ENCODE data around the gene ADGRV1.
"Not testable (repeated sequence)": the region's sequence is repeated elsewhere in the genome, so short reads cannot be mapped to it uniquely, and the experiment has no call there.

The ADGRV1 gene

GRCh38 chr5:91049112-91049511 is 490.5 kb downstream of the ADGRV1 start:
- no peak for DNase-seq

DNA sequence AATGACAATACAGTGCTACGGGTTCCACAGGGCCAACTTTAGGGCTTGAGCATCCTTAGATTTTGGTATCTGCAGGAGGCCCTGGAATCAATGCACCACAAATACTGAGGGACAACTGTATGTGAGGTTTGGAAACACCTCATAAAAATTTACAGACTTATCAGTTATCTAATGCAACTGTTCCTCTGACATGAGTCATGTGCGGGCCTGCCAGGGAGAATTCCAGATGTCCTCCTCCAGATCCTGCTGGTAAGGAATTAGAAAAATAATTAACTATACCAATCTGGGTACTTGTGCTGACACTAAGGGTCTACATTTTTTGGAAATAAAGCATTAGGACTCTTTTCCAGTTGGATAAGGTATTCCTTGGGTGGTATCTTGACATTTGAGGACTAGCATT is 491.2 kb downstream of the ADGRV1 start:
- DNase-seq: no peak

GRCh38 chr5:91052411-91052810 is 493.8 kb downstream of the ADGRV1 start:
- DNase-seq: not testable (repeated sequence)

DNA sequence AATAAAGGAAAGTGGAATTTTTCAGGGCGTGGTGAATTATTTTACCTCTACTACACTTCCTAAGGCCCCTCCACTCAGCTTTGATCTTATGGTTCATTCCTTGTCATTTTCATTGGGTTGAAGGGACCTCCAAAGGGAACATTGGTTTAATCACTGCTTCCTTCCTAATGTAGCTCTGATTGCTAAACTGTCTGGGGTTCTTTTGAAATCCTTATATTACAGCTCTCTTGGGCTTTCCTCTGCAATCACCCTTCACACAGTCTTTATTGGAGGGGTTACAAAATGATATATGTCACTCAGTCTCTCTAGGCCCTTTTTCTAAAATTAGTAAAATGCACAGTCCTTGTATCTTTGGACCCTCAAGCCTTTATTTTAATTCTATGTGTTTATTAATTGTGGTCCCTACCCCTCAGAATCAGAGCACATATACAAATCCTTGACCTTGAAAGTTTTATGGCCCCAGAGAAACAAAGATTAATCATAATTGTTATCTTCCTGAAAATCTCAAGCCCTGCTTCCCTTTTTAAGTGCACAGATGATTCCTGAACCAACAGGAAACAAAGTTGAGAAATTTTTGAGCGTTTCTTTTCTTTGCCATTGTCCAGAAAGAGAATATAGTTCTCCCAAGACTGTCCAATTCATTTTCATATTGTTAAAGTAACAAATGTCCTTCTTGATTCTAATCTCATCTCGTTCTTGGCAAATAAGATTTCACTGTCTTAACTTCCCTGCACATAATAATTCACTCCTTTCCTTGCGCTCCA is 494.6 kb downstream of the ADGRV1 start:
- DNase-seq: no peak

GRCh38 chr5:91053741-91054025 is 495.1 kb downstream of the ADGRV1 start:
- no peak for DNase-seq

GRCh38 chr5:91058155-91058554 is 499.6 kb downstream of the ADGRV1 start:
- DNase-seq: no peak

GRCh38 chr5:91058575-91058974 is 500.0 kb downstream of the ADGRV1 start:
- no peak for DNase-seq

DNA sequence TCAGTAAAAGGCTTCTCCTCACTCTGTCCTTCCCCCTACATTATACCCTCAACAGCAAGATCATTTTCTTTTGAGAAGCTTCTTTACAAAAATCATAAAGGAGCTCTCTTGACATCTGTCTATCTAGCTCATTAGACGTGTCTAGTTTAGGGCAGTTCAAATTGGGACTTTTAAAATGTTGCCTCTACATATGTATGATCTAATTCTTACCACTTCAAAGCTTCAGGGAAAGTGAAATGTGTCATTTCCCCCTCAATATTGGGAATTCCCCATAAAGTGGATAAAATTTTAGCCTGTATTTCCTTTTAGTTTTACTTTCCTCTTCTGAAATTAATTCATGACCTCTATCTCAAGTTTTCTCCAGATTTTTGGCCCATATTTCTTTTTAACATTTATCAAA is 500.8 kb downstream of the ADGRV1 start:
- DNase-seq: peak; percentile 31

DNA sequence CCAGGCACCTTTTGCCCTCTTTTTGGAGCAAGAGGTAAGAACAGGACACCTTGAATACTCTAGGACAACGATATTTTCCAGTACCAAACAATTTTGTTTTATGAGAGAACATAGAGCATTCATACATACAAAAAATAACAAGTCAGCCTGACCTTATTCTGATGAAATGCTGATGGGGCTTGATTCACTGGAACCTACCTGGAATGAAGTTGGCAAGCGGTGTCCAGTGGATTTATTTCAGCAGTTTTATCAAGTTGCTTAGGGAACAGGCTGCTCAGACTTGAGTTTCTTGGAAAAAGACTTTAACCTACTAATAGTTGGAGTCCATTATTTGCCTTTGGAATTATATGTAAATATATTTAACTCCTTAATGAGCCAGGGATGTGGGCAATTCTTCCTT is 502.5 kb downstream of the ADGRV1 start:
- DNase-seq: no peak

GRCh38 chr5:91061946-91062562 is 503.5 kb downstream of the ADGRV1 start:
- DNase-seq: no peak

DNA sequence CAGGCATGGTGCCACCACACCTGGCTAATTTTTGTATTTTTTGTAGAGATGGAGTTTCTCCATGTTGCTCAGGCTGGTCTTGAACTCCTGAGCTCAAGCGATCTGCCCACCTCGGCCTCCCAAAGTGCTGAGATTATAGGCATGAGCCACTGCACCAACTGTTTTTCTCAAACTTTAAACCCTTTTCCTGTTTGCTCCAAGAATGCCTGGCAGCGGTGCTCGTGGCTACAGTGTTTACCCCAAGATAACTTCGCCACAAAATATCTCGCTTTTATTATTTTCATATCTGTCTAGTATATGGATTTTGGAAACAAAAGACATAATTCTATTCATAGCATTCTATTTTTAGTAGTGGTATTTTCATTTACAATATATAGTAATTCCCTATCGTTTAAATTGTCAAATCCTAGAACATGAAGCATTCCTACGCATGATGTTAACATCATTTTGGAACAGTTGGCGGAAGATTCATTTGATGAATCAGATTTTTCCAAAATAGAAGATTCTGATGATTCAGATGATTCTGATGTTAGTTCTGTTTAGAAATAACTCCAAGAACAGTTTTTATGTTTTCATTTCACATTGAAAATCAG is 504.6 kb downstream of the ADGRV1 start:
- not testable (repeated sequence) for DNase-seq

DNA sequence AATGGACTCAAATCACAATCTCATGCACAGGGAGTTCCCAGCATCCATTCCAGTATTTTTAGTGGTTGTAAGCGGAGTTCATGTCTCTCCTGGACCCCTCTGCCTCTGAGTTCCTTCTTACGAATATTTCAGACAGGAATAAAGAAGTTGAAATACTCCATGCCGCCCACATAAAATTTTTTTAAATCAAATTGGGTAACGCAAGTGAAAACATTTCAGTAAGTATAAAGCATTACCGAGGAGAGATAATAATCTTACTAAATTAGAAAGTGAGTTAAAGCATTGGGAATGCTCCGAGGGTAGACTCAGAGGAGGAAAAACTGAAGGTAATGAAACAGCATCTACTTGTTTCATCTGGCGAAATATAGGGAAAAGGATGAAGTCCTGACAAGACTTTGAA is 506.9 kb downstream of the ADGRV1 start:
- DNase-seq: no peak

DNA sequence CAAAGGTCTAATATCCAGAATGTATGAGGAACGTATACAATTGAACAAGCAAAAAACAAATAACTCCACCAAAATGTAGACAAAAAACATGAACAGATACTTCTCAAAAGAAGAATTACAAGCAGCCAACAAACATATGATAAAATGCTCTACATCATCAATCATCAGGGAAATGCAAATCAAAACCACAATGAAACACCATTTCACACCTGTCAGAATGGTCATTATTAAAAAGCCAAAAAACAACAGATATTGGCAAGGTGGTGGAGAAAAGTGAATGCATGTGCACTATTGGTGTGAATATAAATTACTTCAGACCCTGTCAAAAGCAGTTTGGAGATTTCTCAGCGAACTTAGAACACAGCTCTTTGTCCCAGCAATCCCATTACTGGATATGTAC is 510.8 kb downstream of the ADGRV1 start:
- DNase-seq: no peak

- DNase-seq: no peak
Measured at GRCh38 chr5:91070761-91071550, 512.4 kb downstream of the ADGRV1 start.

DNA sequence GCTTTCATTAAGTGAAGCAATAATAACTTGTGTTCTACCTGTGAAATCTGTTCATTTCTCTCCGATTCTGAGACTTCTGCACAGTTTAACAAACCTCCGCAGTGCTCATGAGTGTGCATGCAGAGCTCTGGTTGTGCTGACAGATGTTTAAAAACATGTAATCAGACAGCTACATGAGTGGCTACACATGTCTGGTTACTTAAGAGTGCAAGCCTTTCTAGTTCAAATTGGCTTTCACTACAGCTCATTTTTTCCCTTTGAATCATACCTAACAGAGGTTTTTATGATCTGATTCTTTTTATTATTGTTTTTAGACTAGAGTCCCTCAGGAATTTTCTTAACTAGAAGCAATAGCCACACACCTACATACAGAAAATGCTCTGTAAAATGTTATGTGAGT is 514.3 kb downstream of the ADGRV1 start:
- no peak for DNase-seq

GRCh38 chr5:91074615-91075014 is 516.0 kb downstream of the ADGRV1 start:
- no peak for DNase-seq

DNA sequence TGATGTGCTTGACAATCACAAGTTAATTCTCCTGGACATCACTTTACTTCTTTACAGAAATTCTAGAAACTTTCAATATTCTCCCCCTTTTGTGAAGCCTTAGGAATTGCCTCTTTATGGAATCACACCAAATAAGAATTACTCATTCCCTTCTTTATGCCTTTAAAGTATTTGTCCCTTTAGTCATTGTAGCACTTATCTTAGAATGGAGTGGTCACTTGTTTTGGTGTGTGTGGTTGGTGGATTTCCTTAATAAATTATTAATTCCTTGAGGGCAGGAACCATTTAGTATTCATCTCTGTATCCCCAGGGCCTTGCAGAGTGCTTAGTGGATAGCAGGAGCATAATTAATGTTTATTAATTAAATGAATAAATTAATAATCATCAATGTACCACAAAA is 517.5 kb downstream of the ADGRV1 start:
- no peak for DNase-seq

GRCh38 chr5:91077623-91078022 is 519.0 kb downstream of the ADGRV1 start:
- DNase-seq: no peak

- no peak for DNase-seq
Measured at GRCh38 chr5:91079037-91079436, 520.4 kb downstream of the ADGRV1 start.

DNA sequence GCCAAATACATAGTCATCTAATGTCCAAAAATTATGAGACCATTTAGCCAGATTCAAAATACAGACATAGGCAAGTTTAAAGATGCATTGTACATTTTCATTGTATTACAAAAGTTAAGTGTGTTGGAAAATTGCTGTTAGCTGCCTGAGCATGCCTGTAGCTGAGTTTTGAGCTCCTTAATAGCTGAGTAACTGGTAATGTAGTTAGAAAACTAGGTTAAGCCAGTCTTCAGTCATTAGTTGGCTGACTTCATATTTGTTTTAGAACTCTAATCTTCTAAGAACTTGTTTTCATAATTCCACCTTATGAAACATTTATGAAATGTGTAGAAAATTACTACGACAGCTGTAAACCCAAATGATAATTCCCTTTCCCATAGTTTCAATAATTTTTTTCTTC is 531.2 kb downstream of the ADGRV1 start:
- no peak for DNase-seq

DNA sequence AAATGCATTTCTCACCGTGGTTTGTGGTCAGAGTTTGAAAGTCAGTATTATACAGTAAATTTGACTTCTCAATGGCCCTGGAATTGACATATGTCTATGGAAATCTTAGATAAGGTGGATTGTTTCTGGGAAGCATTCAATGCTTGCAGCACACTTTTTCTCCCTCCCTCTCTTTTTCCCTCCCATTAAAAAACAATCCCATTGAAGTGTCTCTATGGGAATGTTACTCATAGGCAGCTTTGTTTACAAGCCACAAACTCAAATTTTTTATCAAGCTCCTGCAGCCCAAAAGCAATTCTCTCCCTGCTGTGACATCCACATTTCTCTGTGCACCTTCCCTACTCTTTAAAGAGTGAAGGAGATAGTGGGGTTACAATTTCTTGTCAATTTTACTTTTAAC is 532.4 kb downstream of the ADGRV1 start:
- DNase-seq: no peak

DNA sequence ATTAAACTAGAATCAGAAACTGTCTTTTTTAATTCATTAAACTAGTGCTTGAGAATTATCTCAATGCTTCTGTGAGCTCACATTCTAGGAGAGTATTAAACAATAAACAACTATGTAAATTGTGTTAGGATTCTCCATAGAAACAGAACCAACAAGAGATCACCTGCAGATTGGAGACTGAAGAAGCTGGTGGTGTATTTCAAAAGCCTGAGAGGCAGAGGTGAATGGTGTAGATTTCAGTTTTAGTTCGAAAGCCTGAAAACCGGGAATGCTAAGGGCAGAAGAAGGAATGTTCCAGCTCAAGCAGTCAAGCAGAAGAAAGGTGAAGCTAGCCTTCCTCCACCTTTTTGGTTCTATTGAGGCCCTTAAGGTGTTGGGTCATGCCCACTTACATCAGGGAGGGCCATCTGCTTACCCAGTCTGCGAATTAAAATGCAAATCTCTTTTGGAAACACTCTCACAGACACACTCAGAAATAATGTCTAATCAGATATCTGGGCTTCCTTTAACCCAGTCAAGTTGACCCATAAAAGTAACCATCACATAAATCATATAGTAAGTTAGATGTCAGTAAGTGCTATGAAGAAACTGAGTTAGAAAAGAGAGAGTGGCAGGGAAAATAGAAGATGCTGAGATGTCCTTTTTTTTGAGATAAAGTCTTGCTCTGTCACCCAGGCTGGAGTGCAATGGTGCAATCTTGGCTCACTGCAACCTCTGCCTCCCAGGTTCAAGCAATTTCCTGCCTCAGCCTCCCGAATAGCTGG is 533.1 kb downstream of the ADGRV1 start:
- DNase-seq: no peak
